ENCODE measurements around the gene DPEP2. TPM values are rescaled to one million over a fixed set of nuclear protein-coding genes. Genes with fewer than 3 reads are reported as not detected.
A peak's percentile ranks its signal among the peaks of the same experiment; 100 is the strongest.

The DPEP2 gene
- total RNA-seq, 1 donor from 2014 or later = 2.0 TPM

DNA sequence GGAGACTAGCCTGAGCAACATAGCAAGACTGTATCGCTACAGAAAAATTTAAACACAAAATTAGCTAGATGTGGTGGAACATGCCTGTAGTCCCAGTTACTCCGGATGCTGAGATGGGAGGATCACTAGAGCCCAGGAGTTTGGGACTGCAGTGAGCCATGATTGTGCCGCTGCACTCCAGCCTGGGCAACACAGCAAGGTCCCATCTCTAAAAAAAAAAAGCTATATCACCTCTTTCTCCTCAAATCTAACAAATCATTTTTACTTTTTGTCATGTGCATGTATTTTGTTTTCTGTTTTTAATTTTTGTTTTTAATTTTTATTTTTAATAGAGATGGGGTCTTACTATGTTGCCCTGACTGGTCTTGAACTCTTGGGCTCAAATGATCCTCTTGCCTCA is 29.7 kb upstream of the DPEP2 start:
- H3K27me3 ChIP-seq = no peaks in the 10 kb centered on the region
- no peak overlapping the region for H3K4me3 ChIP-seq
- DNase-seq (ENCODE audit: extremely low spot score in 2 of 2) = no peak
- H3K9me3 ChIP-seq = no peaks in the 10 kb centered on the region
- no peak overlapping the region for H3K27ac ChIP-seq
- peaks cover 0 to 12% of the 10 kb centered on the region in 2 donors for H3K36me3 ChIP-seq
- TF ChIP-seq, protein P1, sequence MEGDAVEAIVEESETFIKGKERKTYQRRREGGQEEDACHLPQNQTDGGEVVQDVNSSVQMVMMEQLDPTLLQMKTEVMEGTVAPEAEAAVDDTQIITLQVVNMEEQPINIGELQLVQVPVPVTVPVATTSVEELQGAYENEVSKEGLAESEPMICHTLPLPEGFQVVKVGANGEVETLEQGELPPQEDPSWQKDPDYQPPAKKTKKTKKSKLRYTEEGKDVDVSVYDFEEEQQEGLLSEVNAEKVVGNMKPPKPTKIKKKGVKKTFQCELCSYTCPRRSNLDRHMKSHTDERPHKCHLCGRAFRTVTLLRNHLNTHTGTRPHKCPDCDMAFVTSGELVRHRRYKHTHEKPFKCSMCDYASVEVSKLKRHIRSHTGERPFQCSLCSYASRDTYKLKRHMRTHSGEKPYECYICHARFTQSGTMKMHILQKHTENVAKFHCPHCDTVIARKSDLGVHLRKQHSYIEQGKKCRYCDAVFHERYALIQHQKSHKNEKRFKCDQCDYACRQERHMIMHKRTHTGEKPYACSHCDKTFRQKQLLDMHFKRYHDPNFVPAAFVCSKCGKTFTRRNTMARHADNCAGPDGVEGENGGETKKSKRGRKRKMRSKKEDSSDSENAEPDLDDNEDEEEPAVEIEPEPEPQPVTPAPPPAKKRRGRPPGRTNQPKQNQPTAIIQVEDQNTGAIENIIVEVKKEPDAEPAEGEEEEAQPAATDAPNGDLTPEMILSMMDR (IDR thresholded peaks at IDR 0.05) = no peak
- TF ChIP-seq POLR2AphosphoS5 (IDR thresholded peaks at IDR 0.05; ENCODE audit: insufficient read depth in 1 of 2, low read depth in 1 of 2) (no peak), POLR2A (IDR thresholded peaks at IDR 0.05) (no peak)
- H3K4me1 ChIP-seq = peaks cover 5% of the 10 kb centered on the region
- intact Hi-C loops (cut with DNase I) = no loop called here

- H3K36me3 ChIP-seq = peaks cover 0 to 13% of the 10 kb centered on the region in 2 donors
- intact Hi-C loops (cut with DNase I) = loop anchor here (5.0 kb wide), 1 partner anchor 59 kb away; no protein-coding TSS in a partner anchor
Measured at GRCh38 chr16:68022728-68023537, 23.6 kb upstream of the DPEP2 start, which contains the start of the genes DDX28 and DUS2. TSS of gene DDX28 (minus strand) at chr16:68023232. CDS start at chr16:68023202, 30 bp downstream. TSS of gene DUS2 (plus strand) at chr16:68023284. CDS start at chr16:68038024, 14,740 bp downstream.

DNA sequence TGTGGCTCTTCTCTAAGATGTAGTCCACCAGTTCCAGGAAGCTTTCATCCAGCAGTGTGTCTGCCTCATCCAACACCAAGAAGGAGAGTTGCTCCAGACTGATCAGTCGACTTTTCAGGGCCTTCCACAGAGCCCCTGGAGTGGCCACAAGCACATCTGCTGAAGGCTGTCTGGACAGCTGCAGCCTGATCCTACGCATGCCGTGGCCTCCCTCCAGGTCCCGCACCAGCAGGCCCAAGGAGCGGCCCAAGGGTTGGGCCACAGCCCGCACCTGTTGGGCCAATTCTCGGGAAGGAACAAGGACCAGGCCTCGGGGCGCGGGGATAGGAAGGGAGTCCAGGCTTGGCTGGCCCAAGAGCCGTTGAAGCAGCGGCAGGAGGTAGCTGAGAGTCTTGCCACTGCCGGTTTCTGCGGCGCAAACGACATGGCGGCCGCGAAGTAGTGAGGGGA is 23.0 kb upstream of the DPEP2 start:
- Histone ChIP-seq H3K36me3 (peaks cover 0 to 13% of the 10 kb centered on the region in 2 donors), H3K4me1 (peaks cover 24% of the 10 kb centered on the region), H3K27me3 (no peaks in the 10 kb centered on the region), H3K4me3 (peak overlapping the region; percentile 88 to 93), H3K9me3 (no peaks in the 10 kb centered on the region), H3K27ac (peak overlapping the region; percentile 77)
- intact Hi-C loops (cut with DNase I) = loop anchor here (5.0 kb wide), 1 partner anchor 60 kb away; no protein-coding TSS in a partner anchor
- no peak for TF ChIP-seq POLR2AphosphoS5 (IDR thresholded peaks at IDR 0.05; ENCODE audit: insufficient read depth in 1 of 2, low read depth in 1 of 2)
- no peak for TF ChIP-seq POLR2A (IDR thresholded peaks at IDR 0.05)
- TF ChIP-seq, protein P1 (IDR thresholded peaks at IDR 0.05) = no peak
- no peak for DNase-seq (ENCODE audit: extremely low spot score in 2 of 2)

More at GRCh38 chr16:68022728-68023537, 23.6 kb upstream of the DPEP2 start, which contains the start of the genes DDX28 and DUS2:
- TF ChIP-seq POLR2AphosphoS5 (IDR thresholded peaks at IDR 0.05; ENCODE audit: insufficient read depth in 1 of 2, low read depth in 1 of 2) (peak; percentile 95 to 98), POLR2A (IDR thresholded peaks at IDR 0.05) (no peak)
- TF ChIP-seq, protein P1 (IDR thresholded peaks at IDR 0.05) = peak in 2 of 3 experiments; percentile 0 to 8
- H3K4me1 ChIP-seq = peaks cover 24% of the 10 kb centered on the region
- peak within 1 kb of the TSS; percentile 77 for H3K27ac ChIP-seq
- no peaks in the 10 kb centered on the region for H3K27me3 ChIP-seq
- peak within 1 kb of the TSS; percentile 88 to 93 for H3K4me3 ChIP-seq
- peak in 1 of 2 donors; percentile 93 for DNase-seq (ENCODE audit: extremely low spot score in 2 of 2)
- no peaks in the 10 kb centered on the region for H3K9me3 ChIP-seq

DNA sequence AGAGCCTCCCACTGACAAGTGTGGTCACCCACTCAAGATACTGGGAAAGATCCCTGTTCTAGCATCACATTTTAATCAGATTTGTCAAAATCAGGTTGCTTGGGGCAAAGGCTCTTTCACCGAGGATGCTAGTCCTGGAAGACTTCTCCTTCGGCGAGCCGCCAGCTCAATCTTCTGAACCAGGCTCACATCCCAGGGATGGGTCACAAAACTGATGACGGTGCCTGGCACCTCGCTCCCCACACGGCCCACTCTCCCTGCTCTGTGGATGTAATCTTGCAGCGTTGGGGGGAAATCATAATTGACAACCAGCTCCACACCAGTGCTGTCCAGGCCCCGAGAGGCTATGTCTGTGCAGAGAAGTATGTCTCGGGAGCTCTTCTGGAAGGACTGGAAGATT is 22.2 kb upstream of the DPEP2 start:
- Histone ChIP-seq H3K27ac (no peak overlapping the region), H3K9me3 (no peaks in the 10 kb centered on the region), H3K27me3 (no peaks in the 10 kb centered on the region), H3K4me1 (peaks cover 24% of the 10 kb centered on the region), H3K4me3 (peak overlapping the region in 1 of 2 donors; percentile 93), H3K36me3 (peaks cover 0 to 13% of the 10 kb centered on the region in 2 donors)
- TF ChIP-seq POLR2A (IDR thresholded peaks at IDR 0.05) (no peak), POLR2AphosphoS5 (IDR thresholded peaks at IDR 0.05; ENCODE audit: insufficient read depth in 1 of 2, low read depth in 1 of 2) (no peak)
- TF ChIP-seq, protein P1 (IDR thresholded peaks at IDR 0.05) = no peak
- DNase-seq (ENCODE audit: extremely low spot score in 2 of 2) = no peak
- intact Hi-C loops (cut with DNase I) = loop anchor here (5.0 kb wide), 1 partner anchor 61 kb away; no protein-coding TSS in a partner anchor
